Ishikawa (cell line): ENCODE measurements around the gene STARD3.

Source experiments
- CEBPB ChIP-seq: IDR thresholded peaks from 2 replicates; pipeline ENCODE4 v1.6.1; 2012
- CREB1 ChIP-seq: IDR thresholded peaks from 2 replicates; pipeline ENCODE4 v1.6.1; 2012; ENCODE audit warnings: low read depth
- EGR1 ChIP-seq: IDR thresholded peaks from 2 replicates; pipeline ENCODE4 v1.6.1; 2012
- EP300 ChIP-seq: IDR thresholded peaks from 2 replicates; pipeline ENCODE4 v1.6.1; 2012; ENCODE audit warnings: borderline replicate concordance
- FOXM1 ChIP-seq: IDR thresholded peaks from 2 replicates; pipeline ENCODE4 v1.6.1; 2012; ENCODE audit warnings: low read depth, borderline replicate concordance
- MAX ChIP-seq: IDR thresholded peaks from 2 replicates; pipeline ENCODE4 v1.6.1; 2012
- NFIC ChIP-seq: IDR thresholded peaks from 2 replicates; pipeline ENCODE4 v1.6.1; 2012
- RAD21 ChIP-seq: IDR thresholded peaks from 2 replicates; pipeline ENCODE4 v1.6.1; 2012; ENCODE audit warnings: low read depth
- REST ChIP-seq: IDR thresholded peaks from 2 replicates; pipeline ENCODE4 v1.6.1; 2012; ENCODE audit warnings: low read depth, mild to moderate bottlenecking
- TAF1 ChIP-seq: IDR thresholded peaks from 2 replicates; pipeline ENCODE4 v1.6.1; 2012; ENCODE audit warnings: low read depth, mild to moderate bottlenecking
- TCF12 ChIP-seq: IDR thresholded peaks from 2 replicates; pipeline ENCODE4 v1.6.1; 2012; ENCODE audit warnings: low read depth
- TEAD4 ChIP-seq: IDR thresholded peaks from 2 replicates; pipeline ENCODE4 v1.6.1; 2012
- USF1 ChIP-seq: IDR thresholded peaks from 2 replicates; pipeline ENCODE4 v1.6.1; 2012
- YY1 ChIP-seq: IDR thresholded peaks from 2 replicates; pipeline ENCODE4 v1.6.1; 2012; ENCODE audit warnings: low read depth
- ZBTB7A ChIP-seq: IDR thresholded peaks from 2 replicates; pipeline ENCODE4 v1.6.1; 2012; ENCODE audit warnings: low read depth

Gene STARD3

DNA sequence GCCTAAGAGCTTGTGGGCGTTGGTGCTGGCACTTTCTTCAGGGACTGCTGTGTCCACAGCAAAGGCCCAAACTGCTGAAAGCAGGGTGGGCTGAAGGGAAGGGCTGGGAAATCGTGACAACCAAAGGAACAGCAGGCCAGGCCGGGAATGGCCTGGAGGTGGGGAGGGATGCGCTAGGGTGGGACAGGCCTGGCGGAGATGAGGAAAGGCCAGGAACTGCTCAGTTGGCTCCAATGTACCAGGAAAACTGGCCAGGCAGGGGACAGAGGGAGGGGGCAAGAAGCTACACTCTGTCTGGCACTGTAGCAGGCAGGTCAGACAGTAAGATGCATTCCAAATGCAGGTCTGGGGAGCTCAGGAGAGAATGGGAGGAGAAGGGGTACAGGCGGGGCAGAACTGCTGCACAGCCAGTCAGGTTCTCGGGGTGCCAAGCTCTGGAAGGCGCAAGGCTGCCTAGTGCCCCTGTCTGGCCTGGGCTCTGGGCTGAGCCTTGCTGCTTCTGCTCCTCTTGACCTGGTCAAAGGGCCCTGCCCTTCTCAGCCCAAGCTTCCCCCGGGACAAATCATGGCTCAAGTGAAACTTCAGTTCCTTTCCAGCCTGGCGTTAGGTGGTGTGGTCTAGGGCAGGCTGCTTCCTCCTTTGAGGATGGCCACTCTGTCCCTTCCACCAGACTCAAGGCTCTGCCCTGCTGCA lies 38.6 kb downstream of the STARD3 start:
- TF ChIP-seq REST (no peak), EP300 (no peak), ZBTB7A (no peak), EGR1 (no peak), CREB1 (no peak), TCF12 (no peak), RAD21 (no peak), YY1 (no peak), TEAD4 (no peak), USF1 (no peak), NFIC (no peak), TAF1 (no peak), CEBPB (no peak), MAX (no peak), FOXM1 (no peak)

GRCh38 chr17:39676198-39676819 lies 39.4 kb downstream of the STARD3 start:
- TF ChIP-seq MAX (peak; percentile 55), RAD21 (no peak), NFIC (peak; percentile 86)

DNA sequence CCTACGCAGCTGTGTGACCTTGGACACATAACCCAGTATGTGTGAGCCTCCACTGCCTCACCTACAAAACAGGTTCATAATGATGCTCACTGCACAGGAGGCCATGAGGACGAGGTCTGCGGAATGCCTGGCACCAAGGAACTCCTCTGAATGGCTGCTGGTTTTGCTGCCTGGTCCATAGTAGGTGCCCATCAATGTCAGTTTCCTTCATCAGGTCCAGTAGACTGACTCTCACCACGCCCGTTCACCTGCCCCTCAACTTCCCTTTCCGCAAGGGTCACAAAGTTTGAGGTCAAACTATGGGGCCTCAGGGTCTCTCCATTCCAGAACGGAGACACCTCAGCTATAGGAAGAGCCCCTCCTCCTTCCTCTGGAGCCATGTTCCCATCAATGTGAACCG lies 40.1 kb downstream of the STARD3 start:
- TF ChIP-seq TAF1 (no peak), YY1 (no peak), TCF12 (no peak), EP300 (no peak), TEAD4 (no peak), USF1 (no peak), MAX (no peak), FOXM1 (no peak), CREB1 (no peak), ZBTB7A (no peak), EGR1 (no peak)

DNA sequence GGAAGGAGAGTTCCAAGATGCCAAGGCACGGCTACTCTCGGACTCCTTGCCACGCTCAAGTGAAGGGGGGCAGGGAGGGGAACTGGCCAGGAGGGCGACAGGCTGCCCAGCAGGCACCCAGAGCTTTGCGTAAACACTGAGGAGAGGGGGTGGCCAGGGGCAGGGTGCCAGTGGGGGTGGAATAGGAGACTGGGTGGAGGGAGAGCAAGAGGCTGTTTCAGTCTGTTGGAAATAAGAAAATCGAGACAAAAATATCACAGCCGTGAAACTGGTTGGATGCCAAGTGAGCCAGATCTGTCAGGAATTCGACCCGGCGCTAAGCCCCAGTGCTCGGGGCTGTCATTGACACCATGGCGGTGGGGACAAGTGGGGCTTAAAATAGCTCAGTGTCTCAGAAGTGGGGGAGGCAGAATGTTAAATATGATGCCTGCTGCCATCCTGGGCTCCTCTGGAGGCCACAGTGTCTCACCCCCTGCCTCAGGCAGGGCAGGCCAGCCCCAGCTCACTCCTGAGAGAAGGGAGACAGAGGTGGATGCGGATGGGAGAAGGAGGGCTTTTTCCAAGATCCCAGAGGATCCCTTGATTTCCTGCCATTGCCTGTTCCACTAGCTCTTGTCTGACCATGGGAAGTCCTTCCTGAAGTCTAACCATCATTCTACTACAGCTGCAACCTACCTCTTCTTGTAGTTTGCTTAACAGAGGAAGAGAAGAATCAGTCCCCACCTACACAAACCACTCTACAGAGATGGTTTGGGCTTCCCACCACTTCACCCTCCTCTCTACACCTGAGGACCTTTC lies 40.8 kb downstream of the STARD3 start:
- no peak for TF ChIP-seq ZBTB7A
- peak; percentile 34; the same call in 1 of the 2 replicates for TF ChIP-seq NFIC
- peak; percentile 40; the same call in 1 of the 2 replicates for TF ChIP-seq TCF12
- TF ChIP-seq TEAD4: peak; percentile 21; the same call in 1 of the 2 replicates
- TF ChIP-seq TAF1: no peak
- TF ChIP-seq MAX: no peak

DNA sequence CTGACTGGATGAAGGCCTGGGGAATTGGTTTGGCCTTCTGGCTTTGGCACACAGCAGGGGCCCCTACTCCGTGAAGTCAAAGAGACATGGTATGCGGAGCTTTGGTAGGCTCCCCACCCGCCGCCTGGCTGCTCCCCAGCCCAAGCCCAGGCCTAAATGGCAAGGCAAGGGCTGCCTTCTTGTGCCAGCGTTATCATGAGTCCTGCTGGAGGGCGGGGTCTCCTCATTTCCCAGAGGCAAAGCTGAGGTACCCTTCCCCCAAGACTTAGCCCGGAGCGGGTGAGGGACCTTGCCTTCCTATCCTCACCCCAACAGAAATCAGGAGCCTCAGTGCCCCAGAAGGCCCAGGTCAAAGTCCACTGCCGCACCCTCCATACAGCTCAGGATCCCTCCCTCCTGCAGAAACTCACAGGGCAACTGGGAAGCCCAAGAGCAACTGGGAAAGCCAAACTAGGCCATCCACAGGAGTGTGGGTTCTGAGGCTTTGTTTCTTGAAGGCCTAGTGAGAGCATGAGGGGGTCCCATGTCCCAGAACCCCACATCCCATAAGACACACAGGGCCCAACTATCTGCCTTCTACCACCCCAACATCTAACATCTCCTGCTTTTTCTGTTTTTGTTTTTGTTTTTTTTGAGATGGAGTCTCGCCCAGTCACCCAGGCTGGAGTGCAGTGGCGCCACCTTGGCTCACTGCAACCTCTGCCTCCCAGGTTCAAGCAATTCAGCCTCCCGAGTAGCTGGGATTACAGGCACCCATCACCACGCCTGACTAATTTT lies 41.6 kb downstream of the STARD3 start:
- no peak for TF ChIP-seq ZBTB7A

DNA sequence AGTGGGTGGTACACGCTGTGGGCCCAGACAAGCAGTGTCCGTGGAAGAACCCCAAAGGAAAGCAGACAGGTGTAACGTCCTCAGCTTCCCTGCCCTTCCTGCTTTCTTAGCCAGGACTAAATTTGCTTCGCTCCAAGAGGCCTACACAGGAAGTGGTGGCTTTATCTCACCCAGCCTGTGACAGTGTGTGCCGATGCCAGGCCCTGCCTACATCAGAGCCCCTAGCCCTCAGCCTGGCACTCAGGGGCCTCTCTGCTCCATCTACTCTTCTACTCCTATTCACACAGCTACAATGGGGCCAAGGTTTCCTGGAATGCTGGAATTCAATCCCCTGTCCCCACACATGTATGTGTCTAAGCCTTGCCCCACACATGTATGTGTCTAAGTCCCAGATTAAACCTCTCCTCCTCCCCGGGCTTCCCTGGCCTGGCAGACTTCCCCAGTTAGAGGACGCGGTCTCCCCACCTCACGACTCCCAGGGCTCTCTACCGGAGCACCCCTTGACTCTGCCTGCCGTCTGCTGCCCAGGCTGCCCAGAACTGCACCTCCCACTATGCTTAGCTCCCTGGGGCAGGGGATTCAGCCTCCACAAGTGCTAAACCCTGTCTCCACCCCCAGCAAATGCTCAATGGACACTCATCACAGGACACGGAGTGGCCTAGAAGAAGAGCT lies 42.7 kb downstream of the STARD3 start:
- TF ChIP-seq RAD21 (no peak), REST (no peak), CREB1 (no peak), CEBPB (no peak), EP300 (no peak), MAX (no peak), EGR1 (no peak), USF1 (no peak), ZBTB7A (no peak), FOXM1 (no peak), NFIC (no peak), YY1 (no peak), TCF12 (no peak), TAF1 (no peak), TEAD4 (no peak)
